GM10248 (cell line): ENCODE data around the gene CLK4.

Experiments
- CTCF ChIA-PET: fragments of 300-600 bp; sonication (Branson Sonifier 250); formaldehyde crosslinking; extraction: SDS; loops from one replicate; lab custom pipeline; 2021; ENCODE audit warnings: antibody characterized with exemption; lab: Yijun Ruan, JAX
- POLR2A ChIA-PET: fragments of 350-650 bp; sonication (Branson Sonifier 250); formaldehyde crosslinking; extraction: SDS; loops from one replicate; lab custom pipeline; 2020; ENCODE audit warnings: antibody characterized with exemption; lab: Yijun Ruan, JAX
- DNase-seq: peaks from one replicate; pipeline ENCODE4 v3.0.0; 2012; ENCODE audit errors: extremely low spot score
- CTCF ChIP-seq: IDR thresholded peaks from 2 replicates; pipeline ENCODE4 v1.5.1; 2012; ENCODE audit warnings: mild to moderate bottlenecking, low read depth; ENCODE audit errors: extremely low read depth, missing control alignments, control extremely low read depth

Gene CLK4

GRCh38 chr5:178583279-178583678, 43.6 kb downstream of the CLK4 start:
- ChIA-PET POLR2A (no interaction called here), CTCF (no interaction called here)
- DNase-seq, result no peak
- no peak for TF ChIP-seq CTCF

DNA sequence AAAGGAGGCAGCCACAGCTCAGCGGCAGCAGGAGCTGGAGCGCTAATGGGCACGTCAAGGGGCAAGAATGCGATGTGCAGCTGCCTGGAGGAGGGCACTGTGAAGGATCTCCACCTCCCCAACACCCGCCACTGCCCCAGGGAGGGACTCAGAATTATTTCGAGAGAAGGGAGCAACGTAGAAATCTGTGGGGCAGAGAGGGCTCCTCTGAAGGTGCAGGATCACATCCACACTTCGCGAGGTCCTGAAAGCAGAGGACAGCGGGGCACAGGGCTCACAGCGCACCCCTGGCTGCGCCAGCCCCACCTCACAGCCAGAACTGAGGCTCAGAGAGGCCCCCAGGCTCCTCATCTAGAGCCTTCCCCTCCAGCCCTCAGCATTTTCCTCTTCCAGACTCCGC, 44.6 kb downstream of the CLK4 start:
- ChIA-PET POLR2A (no interaction called here), CTCF (interaction anchor here (0.8 kb wide), 1 partner anchor 30 kb away, joined by 3 read pairs; no protein-coding TSS in a partner anchor)

DNA sequence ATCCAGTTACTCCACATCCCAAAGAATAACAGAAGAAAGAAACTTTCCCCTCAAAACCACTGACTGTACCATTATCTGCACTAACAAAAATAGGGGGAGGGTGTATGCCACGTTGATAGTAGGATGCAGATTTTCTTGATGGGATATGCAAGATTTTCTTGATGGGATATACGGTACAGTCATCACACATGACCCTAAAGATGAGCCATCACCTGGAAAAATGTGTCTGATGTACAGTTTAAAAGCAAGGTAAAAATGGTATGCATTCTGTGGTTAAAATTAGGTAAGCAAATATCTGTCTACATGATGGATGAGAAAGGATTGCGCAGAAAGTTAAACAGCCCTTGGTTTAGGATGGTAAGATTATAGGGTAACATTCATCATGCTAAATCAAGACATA, 45.2 kb downstream of the CLK4 start:
- POLR2A ChIA-PET, result no interaction called here

More for the DNA sequence above, 44.6 kb downstream of the CLK4 start:
- TF ChIP-seq CTCF, result no peak
- no peak for DNase-seq

DNA sequence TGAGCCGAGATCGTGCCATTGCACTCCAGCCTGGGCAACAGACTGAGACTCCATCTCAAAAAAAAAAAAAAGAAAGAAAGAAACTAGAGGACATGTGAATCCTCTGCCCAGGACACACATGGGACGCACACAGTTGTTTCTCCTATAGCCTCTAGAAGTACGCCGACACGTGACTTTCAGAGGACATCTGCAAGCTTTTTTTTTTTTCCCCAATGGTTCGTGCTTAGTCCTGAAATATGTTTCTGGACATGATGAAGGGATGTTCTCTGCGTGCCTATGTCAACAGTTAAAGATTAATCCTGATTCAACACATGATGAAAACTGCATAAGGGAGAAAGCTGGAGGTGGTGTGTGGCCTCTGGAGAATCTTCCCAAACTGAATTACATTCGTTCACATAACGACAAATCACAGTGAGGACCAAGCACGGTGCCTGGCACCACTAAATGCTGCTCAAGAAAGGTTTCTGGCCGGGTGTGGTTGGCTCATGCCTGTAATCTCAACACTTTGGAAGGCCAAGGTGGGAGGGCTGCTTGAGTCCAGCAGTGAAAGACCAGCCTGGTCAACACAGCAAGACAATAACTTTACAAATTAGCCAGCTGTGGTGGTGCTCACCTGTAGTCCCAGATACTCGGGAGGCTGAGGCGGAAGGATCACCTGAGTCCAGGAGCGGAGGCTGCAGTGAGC, 46.4 kb downstream of the CLK4 start:
- CTCF ChIA-PET, result no interaction called here
- TF ChIP-seq CTCF, result no peak
- no peak for DNase-seq
- POLR2A ChIA-PET, result no interaction called here

More for the DNA sequence above, 45.2 kb downstream of the CLK4 start:
- CTCF ChIA-PET, result interaction anchor here (0.8 kb wide), 1 partner anchor 30 kb away, joined by 3 read pairs; no protein-coding TSS in a partner anchor
- DNase-seq, result no peak
- TF ChIP-seq CTCF, result no peak

DNA sequence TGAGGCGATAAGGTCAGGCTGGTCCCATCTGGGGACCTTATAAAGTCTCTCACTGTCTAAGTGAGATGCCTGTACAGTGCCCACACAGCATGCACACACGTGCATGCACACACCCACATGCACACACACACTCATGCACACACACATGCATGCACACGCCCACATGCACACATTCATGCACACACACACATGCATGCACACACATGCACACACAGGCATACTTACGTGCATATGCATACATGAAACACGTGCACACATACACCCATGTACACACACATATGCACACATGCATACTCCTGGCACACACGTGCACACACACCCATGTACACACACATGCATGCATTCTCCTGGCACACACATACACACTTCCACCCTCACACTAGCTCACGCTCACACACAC, 48.9 kb downstream of the CLK4 start:
- CTCF ChIA-PET, result no interaction called here
- POLR2A ChIA-PET, result no interaction called here
- TF ChIP-seq CTCF, result no peak
- no peak for DNase-seq

GRCh38 chr5:178577376-178577839, 49.4 kb downstream of the CLK4 start:
- TF ChIP-seq CTCF, result no peak
- POLR2A ChIA-PET, result no interaction called here
- CTCF ChIA-PET, result no interaction called here
- no peak for DNase-seq
